Hepatocyte (in vitro differentiated cells): Measurements from ENCODE around the gene CPNE4. TPM values are rescaled to one million over a fixed set of nuclear protein-coding genes. Genes with fewer than 3 reads are reported as not detected.

Experiments used
- DNase-seq: peaks from one replicate; pipeline ENCODE4 v3.0.0-alpha.2; 2016; ENCODE audit warnings: low spot score
- H2AFZ ChIP-seq: fragments of 200-600 bp; sonication (generic); 2 replicates; pipeline ENCODE4 v1.6.0; 2016; ENCODE audit warnings: antibody characterized with exemption, mild to moderate bottlenecking
- H3K27ac ChIP-seq: fragments of 200-600 bp; sonication (generic); 2 replicates; pipeline ENCODE4 v1.5.1; 2016; ENCODE audit warnings: mild to moderate bottlenecking
- H3K27me3 ChIP-seq: fragments of 200-600 bp; sonication (generic); 2 replicates; pipeline ENCODE4 v1.6.1; 2016
- H3K36me3 ChIP-seq: fragments of 200-600 bp; sonication (generic); replicated peaks from 2 replicates; pipeline ENCODE4 v1.5.1; 2016; ENCODE audit warnings: low read depth; ENCODE audit not compliant: insufficient read depth
- H3K4me1 ChIP-seq: fragments of 200-600 bp; sonication (generic); 2 replicates; pipeline ENCODE4 v1.5.1; 2016; ENCODE audit warnings: mild to moderate bottlenecking, moderate library complexity; ENCODE audit not compliant: insufficient read depth
- H3K4me2 ChIP-seq: fragments of 200-600 bp; sonication (generic); 2 replicates; pipeline ENCODE4 v1.6.0; 2016
- H3K4me3 ChIP-seq: fragments of 200-600 bp; sonication (generic); 2 replicates; pipeline ENCODE4 v1.5.1; 2016; ENCODE audit warnings: mild to moderate bottlenecking
- H3K79me2 ChIP-seq: fragments of 200-600 bp; sonication (generic); 2 replicates; pipeline ENCODE4 v1.6.0; 2017; ENCODE audit warnings: mild to moderate bottlenecking
- H3K9me2 ChIP-seq: fragments of 200-600 bp; sonication (generic); replicated peaks from 2 replicates; pipeline ENCODE4 v1.6.0; 2017; ENCODE audit warnings: mild to moderate bottlenecking; ENCODE audit not compliant: insufficient read depth
- H3K9me3 ChIP-seq: fragments of 200-600 bp; sonication (generic); 2 replicates; pipeline ENCODE4 v1.5.1; 2016; ENCODE audit warnings: low read depth, mild to moderate bottlenecking
- H4K20me1 ChIP-seq: fragments of 200-600 bp; sonication (generic); 2 replicates; pipeline ENCODE4 v1.6.0; 2016; ENCODE audit warnings: mild to moderate bottlenecking; ENCODE audit not compliant: insufficient read depth, poor library complexity, severe bottlenecking
- CTCF ChIP-seq: fragments of 200-600 bp; sonication (generic); IDR thresholded peaks from 2 replicates; pipeline ENCODE4 v1.5.1; 2016; ENCODE audit warnings: antibody characterized with exemption, mild to moderate bottlenecking; ENCODE audit not compliant: poor library complexity
- EZH2 ChIP-seq: fragments of 200-600 bp; sonication (generic); IDR thresholded peaks from 2 replicates; pipeline ENCODE4 v1.6.1; 2016; ENCODE audit warnings: antibody characterized with exemption, mild to moderate bottlenecking, borderline replicate concordance
- EZH2phosphoT487 ChIP-seq: fragments of 200-600 bp; sonication (generic); IDR thresholded peaks from one replicate; pipeline ENCODE4 v1.6.1; 2018; ENCODE audit warnings: antibody characterized with exemption, mild to moderate bottlenecking, low read depth, moderate library complexity; ENCODE audit not compliant: unreplicated experiment, severe bottlenecking
- WGBS: methylation state at CpG from one replicate; pipeline ENCODE4 v1.1.6; 2016; ENCODE audit warnings: low lambda C conversion rate; ENCODE audit errors: missing lambda C conversion rate; 5-methylcytosine and 5-hydroxymethylcytosine counted together
- polyA plus RNA-seq: library from polyadenylated mRNA; unstranded; fragments of >200 nt; fragmentation: Nextera tagmentation; extraction: Ambion mirVana; gene quantifications from 2 replicates; pipeline ENCODE4 v1.2.1, GENCODE V29; 2016
- total RNA-seq: library from RNA; depleted of rRNA; stranded (reverse); fragments of >200 nt; gene quantifications from 2 replicates; pipeline ENCODE4 v1.2.3, GENCODE V29; 2014

Gene CPNE4
- total RNA-seq (0.37 and 1.8 TPM in 2 replicates), polyA plus RNA-seq (0.52 and 0.95 TPM in 2 replicates)

GRCh38 chr3:132034486-132035464 lies at the start of gene CPNE4:
Gene CPNE4 (minus strand): TSS chr3:132035014.
- Histone ChIP-seq H3K4me2 (peak within 1 kb of the TSS; percentile 70), H3K4me3 (no peak within 1 kb of the TSS)
- WGBS: 5% methylated on average over 45 of the region's 49 CpGs

GRCh38 chr3:132083583-132084279 lies 48.9 kb upstream of the CPNE4 start:
- Histone ChIP-seq H3K4me3 (no peak overlapping the region), H2AFZ (no peak overlapping the region), H3K27ac (no peak overlapping the region), H3K36me3 (no peaks in the 10 kb centered on the region), H3K4me1 (no peaks in the 10 kb centered on the region), H3K27me3 (no peaks in the 10 kb centered on the region), H4K20me1 (no peaks in the 10 kb centered on the region), H3K79me2 (no peaks in the 10 kb centered on the region), H3K9me3 (no peaks in the 10 kb centered on the region), H3K9me2 (no peaks in the 10 kb centered on the region), H3K4me2 (no peak overlapping the region)
- TF ChIP-seq EZH2 (no peak), EZH2phosphoT487 (no peak), CTCF (no peak)
- 60% methylated on average over 6 of the region's 6 CpGs for WGBS
- DNase-seq: no peak

More at GRCh38 chr3:132034486-132035464, at the start of gene CPNE4:
- Histone ChIP-seq H3K9me3 (no peaks in the 10 kb centered on the region), H3K9me2 (no peaks in the 10 kb centered on the region), H2AFZ (no peak within 1 kb of the TSS), H3K4me1 (no peaks in the 10 kb centered on the region), H3K36me3 (no peaks in the 10 kb centered on the region), H3K27me3 (peaks cover 69% of the 10 kb centered on the region), H3K79me2 (no peaks in the 10 kb centered on the region), H3K27ac (no peak within 1 kb of the TSS), H4K20me1 (no peaks in the 10 kb centered on the region)
- TF ChIP-seq EZH2phosphoT487 (no peak), EZH2 (peak; percentile 52), CTCF (peak; percentile 97)
- peak; percentile 93 for DNase-seq

- Histone ChIP-seq H3K36me3 (no peaks in the 10 kb centered on the region), H2AFZ (no peak overlapping the region), H3K4me2 (no peak overlapping the region), H4K20me1 (no peaks in the 10 kb centered on the region), H3K9me2 (no peaks in the 10 kb centered on the region), H3K27me3 (no peaks in the 10 kb centered on the region), H3K4me3 (no peak overlapping the region), H3K9me3 (no peaks in the 10 kb centered on the region), H3K4me1 (no peaks in the 10 kb centered on the region), H3K27ac (no peak overlapping the region), H3K79me2 (no peaks in the 10 kb centered on the region)
- WGBS: 71% methylated on average over 3 of the region's 3 CpGs
- TF ChIP-seq CTCF: no peak
- TF ChIP-seq EZH2phosphoT487: no peak
- no peak for TF ChIP-seq EZH2
- DNase-seq: no peak
Observed at GRCh38 chr3:132083159-132083558, 48.3 kb upstream of the CPNE4 start.
